Endothelial cell (in vitro differentiated cells): ENCODE data around the gene PRPF31. TPM values are rescaled to one million over a fixed set of nuclear protein-coding genes. Genes with fewer than 3 reads are reported as not detected.

ENCODE experiments used
- DNase-seq: peaks from one replicate; pipeline ENCODE4 v3.0.0; 2021; ENCODE audit warnings: low spot score
- H3K27ac Mint-ChIP-seq: one replicate; pipeline ENCODE4 v1.8.0; 2021; ENCODE audit warnings: mixed read lengths, inconsistent platforms; ENCODE audit not compliant: unreplicated experiment
- H3K27me3 Mint-ChIP-seq: one replicate; pipeline ENCODE4 v1.8.0; 2021; ENCODE audit warnings: mild to moderate bottlenecking, moderate library complexity, mixed read lengths, inconsistent platforms; ENCODE audit not compliant: unreplicated experiment
- H3K36me3 Mint-ChIP-seq: one replicate; pipeline ENCODE4 v1.8.0; 2021; ENCODE audit warnings: mild to moderate bottlenecking, low read depth, mixed read lengths, inconsistent platforms; ENCODE audit not compliant: unreplicated experiment
- H3K4me1 Mint-ChIP-seq: one replicate; pipeline ENCODE4 v1.8.0; 2021; ENCODE audit warnings: mild to moderate bottlenecking, mixed read lengths, inconsistent platforms; ENCODE audit not compliant: unreplicated experiment
- H3K4me3 Mint-ChIP-seq: one replicate; pipeline ENCODE4 v1.8.0; 2021; ENCODE audit warnings: mild to moderate bottlenecking, mixed read lengths, inconsistent platforms; ENCODE audit not compliant: unreplicated experiment
- H3K9me3 Mint-ChIP-seq: one replicate; pipeline ENCODE4 v1.8.0; 2021; ENCODE audit warnings: mixed read lengths, inconsistent platforms; ENCODE audit not compliant: unreplicated experiment
- total RNA-seq: library from RNA; stranded (reverse); fragmentation: NEBNext Ultra II Directional; extraction: Animal tissue kit (Norgen Biotek cat#: 25700); gene quantifications from one replicate; pipeline ENCODE4 v1.2.1, GENCODE V29; 2021; ENCODE audit not compliant: unreplicated experiment
- TF ChIP-seq, protein P1 (sequence below): fragments of 200-600 bp; sonication (generic); IDR thresholded peaks from one replicate; pipeline ENCODE4 v1.5.0; 2021; ENCODE audit warnings: antibody characterized with exemption; ENCODE audit not compliant: unreplicated experiment

PRPF31 gene
- total RNA-seq, 1 donor from 2014 or later: 71.7 TPM

DNA sequence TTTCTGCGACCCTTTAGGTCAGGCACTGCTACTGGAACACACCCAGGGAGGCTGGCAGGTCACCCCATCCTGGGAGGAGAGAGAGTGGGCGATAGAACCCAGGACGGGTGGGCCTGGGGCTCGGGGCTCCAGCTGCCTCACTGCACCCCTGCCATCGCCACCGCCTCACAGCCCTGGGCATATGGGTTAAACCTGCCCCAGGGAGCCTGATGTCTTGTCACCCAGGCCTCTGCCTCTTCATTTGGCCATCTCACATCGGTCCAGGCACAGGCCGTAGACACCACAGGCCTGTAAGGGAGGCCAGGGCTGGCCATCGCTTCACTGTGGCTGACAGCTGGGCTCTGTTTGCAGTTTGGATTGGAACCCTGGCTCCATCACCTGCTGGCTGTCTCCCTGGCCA lies 10.2 kb downstream of the PRPF31 start:
- TF ChIP-seq, protein P1, sequence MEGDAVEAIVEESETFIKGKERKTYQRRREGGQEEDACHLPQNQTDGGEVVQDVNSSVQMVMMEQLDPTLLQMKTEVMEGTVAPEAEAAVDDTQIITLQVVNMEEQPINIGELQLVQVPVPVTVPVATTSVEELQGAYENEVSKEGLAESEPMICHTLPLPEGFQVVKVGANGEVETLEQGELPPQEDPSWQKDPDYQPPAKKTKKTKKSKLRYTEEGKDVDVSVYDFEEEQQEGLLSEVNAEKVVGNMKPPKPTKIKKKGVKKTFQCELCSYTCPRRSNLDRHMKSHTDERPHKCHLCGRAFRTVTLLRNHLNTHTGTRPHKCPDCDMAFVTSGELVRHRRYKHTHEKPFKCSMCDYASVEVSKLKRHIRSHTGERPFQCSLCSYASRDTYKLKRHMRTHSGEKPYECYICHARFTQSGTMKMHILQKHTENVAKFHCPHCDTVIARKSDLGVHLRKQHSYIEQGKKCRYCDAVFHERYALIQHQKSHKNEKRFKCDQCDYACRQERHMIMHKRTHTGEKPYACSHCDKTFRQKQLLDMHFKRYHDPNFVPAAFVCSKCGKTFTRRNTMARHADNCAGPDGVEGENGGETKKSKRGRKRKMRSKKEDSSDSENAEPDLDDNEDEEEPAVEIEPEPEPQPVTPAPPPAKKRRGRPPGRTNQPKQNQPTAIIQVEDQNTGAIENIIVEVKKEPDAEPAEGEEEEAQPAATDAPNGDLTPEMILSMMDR: no peak
- H3K4me3 Mint-ChIP-seq: no peak overlapping the region
- peak overlapping the region; percentile 30 for H3K27ac Mint-ChIP-seq
- peaks cover 27% of the 10 kb centered on the region for H3K36me3 Mint-ChIP-seq
- no peaks in the 10 kb centered on the region for H3K9me3 Mint-ChIP-seq
- H3K27me3 Mint-ChIP-seq: peaks cover 10% of the 10 kb centered on the region
- no peaks in the 10 kb centered on the region for H3K4me1 Mint-ChIP-seq
- DNase-seq: no peak

DNA sequence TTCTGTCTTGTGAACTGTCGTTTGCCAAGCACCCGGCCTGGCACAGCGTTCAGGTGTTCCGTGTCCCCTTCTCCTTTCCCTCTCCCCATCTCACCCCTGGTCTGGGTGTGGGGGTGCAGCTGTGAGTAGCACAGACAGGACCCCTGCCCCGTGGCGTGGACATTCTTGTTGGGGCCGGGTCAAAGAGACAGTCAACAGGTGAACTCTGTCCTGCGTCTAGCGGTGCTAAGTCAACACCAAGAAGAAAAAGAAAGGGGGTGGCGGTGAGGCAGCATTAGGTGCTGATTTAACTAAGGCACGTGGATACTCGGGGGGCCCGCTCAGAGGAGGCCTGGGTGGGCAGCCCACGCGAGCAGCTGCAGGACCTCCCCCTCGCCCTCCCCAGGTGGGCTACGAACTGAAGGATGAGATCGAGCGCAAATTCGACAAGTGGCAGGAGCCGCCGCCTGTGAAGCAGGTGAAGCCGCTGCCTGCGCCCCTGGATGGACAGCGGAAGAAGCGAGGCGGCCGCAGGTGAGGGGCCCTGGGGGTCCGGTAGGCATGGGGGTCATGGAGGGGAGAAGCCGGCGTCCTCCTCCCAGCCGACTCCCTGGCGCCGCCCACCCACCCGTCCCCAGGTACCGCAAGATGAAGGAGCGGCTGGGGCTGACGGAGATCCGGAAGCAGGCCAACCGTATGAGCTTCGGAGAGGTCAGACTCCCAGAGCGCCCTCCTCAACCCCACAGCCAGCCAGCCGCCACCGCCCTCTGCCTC lies 12.3 kb downstream of the PRPF31 start:
- Mint-ChIP-seq H3K27ac (no peak overlapping the region), H3K4me3 (peak overlapping the region; percentile 59), H3K9me3 (no peaks in the 10 kb centered on the region), H3K27me3 (peaks cover 10% of the 10 kb centered on the region), H3K4me1 (no peaks in the 10 kb centered on the region), H3K36me3 (peaks cover 16% of the 10 kb centered on the region)
- TF ChIP-seq, protein P1: no peak
- DNase-seq: no peak

GRCh38 chr19:54128441-54128725 lies 12.8 kb downstream of the PRPF31 start:
- H3K4me3 Mint-ChIP-seq: no peak overlapping the region
- H3K9me3 Mint-ChIP-seq: no peaks in the 10 kb centered on the region
- H3K27me3 Mint-ChIP-seq: peaks cover 7% of the 10 kb centered on the region
- TF ChIP-seq, protein P1: no peak
- H3K4me1 Mint-ChIP-seq: no peaks in the 10 kb centered on the region
- no peak for DNase-seq
- peaks cover 13% of the 10 kb centered on the region for H3K36me3 Mint-ChIP-seq
- no peak overlapping the region for H3K27ac Mint-ChIP-seq

DNA sequence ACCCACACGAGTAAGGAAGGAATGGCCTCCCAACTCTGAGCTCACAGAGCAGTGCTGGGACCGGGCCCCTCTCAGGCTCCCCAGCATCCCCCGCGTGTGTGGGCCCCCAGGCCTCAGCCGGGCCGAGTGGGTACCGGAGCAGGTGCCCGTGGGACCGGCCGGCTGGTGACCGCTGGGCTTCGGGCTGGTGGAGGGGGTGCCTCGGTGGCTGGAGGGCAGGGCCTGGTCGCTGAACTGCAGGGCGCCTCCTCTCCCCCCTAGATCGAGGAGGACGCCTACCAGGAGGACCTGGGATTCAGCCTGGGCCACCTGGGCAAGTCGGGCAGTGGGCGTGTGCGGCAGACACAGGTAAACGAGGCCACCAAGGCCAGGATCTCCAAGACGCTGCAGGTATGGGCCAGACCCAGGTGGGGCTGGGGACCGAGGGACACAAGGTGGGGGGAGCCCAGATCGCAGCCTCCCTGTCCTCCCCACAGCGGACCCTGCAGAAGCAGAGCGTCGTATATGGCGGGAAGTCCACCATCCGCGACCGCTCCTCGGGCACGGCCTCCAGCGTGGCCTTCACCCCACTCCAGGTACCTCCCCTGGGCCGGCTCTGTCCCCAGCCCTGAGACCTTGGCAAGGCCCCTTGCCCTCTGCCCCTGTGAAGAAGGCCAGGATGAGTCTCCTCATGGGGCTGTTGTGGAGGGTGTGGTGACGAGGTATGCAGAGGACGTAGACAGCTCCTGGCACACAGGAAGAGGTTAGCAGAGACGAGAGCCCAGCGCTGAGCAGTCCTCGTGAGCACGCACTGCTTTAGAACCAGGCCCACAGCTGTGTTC lies 13.5 kb downstream of the PRPF31 start:
- Mint-ChIP-seq H3K9me3 (no peaks in the 10 kb centered on the region), H3K27me3 (peaks cover 6% of the 10 kb centered on the region), H3K4me1 (no peaks in the 10 kb centered on the region), H3K4me3 (no peak overlapping the region), H3K27ac (no peak overlapping the region), H3K36me3 (peaks cover 13% of the 10 kb centered on the region)
- TF ChIP-seq, protein P1: no peak
- no peak for DNase-seq

DNA sequence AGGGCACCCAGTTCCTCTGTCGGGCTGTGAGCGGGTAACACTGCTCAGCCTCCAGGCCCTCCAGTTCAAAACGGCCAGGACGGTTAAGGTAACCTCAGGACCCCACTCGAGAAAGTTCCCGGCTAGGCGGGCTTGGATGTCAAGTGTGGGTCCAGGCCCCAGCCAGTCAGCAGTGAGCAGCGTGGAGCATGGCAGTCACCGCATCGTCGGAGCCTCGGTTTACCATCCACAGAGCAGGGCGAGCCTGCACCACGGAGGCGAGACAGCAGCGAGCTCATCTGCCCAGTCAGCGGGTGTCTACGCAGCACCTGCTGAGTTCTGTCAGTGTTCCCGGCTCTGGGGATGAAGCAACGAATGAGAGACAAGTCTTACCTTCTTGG lies 14.1 kb downstream of the PRPF31 start:
- Mint-ChIP-seq H3K4me3 (no peak overlapping the region), H3K27ac (no peak overlapping the region), H3K36me3 (peaks cover 17% of the 10 kb centered on the region), H3K9me3 (no peaks in the 10 kb centered on the region), H3K27me3 (peaks cover 11% of the 10 kb centered on the region), H3K4me1 (peaks cover 4% of the 10 kb centered on the region)
- TF ChIP-seq, protein P1: no peak
- no peak for DNase-seq
